Activated CD4-positive, alpha-beta T cell treated with anti-CD3 and anti-CD28 coated beads for 36 hours (primary cell): Measurements from ENCODE around the gene DGCR2. TPM values are rescaled to one million over a fixed set of nuclear protein-coding genes. Genes with fewer than 3 reads are reported as not detected.
A peak's percentile ranks its signal among the peaks of the same experiment; 100 is the strongest.
"Not testable (repeated sequence)": the region's sequence is repeated elsewhere in the genome, so short reads cannot be mapped to it uniquely, and the experiment has no call there.

Experiments
- ATAC-seq: fragments of 200-7000 bp; cut with Tn5 transposase; one replicate; pipeline ENCODE4 v1.10.0; 2021; ENCODE audit warnings: mild to moderate bottlenecking, moderate library complexity
- CTCF ChIA-PET: fragments of 350-600 bp; sonication (Branson Sonifier 250); formaldehyde crosslinking; loops from one replicate; lab custom pipeline; 2021; ENCODE audit warnings: antibody characterized with exemption; lab: Charles Lee
- POLR2A ChIA-PET: fragments of 350-600 bp; sonication (Branson Sonifier 250); formaldehyde crosslinking; loops from one replicate; lab custom pipeline; 2021; ENCODE audit warnings: antibody characterized with exemption, inconsistent platforms; lab: Charles Lee
- DNase-seq: peaks from one replicate; pipeline ENCODE4 v3.0.0-alpha.2; 2020
- H3K27ac Mint-ChIP-seq: one replicate; pipeline ENCODE4 v1.8.0; 2021; ENCODE audit warnings: mixed read lengths
- H3K27me3 Mint-ChIP-seq: one replicate; pipeline ENCODE4 v1.8.0; 2021; ENCODE audit warnings: mixed read lengths
- H3K36me3 Mint-ChIP-seq: one replicate; pipeline ENCODE4 v1.8.0; 2021; ENCODE audit warnings: low read depth, mixed read lengths
- H3K4me1 Mint-ChIP-seq: one replicate; pipeline ENCODE4 v1.8.0; 2021; ENCODE audit warnings: mixed read lengths
- H3K4me3 Mint-ChIP-seq: one replicate; pipeline ENCODE4 v1.8.0; 2021; ENCODE audit warnings: mild to moderate bottlenecking, moderate library complexity, mixed read lengths
- H3K9me3 Mint-ChIP-seq: one replicate; pipeline ENCODE4 v1.8.0; 2021; ENCODE audit warnings: low read depth, mixed read lengths
- intact Hi-C, 2 experiments: fragments of 100-400 bp; cut with DNase I in 1 of 2; cut with micrococcal nuclease in 1 of 2; formaldehyde crosslinking; loops; one replicate each; pipeline versions ENCODE4 v1.14.2 to v1.15.1; 2022 to 2024; cut with DNase I, micrococcal nuclease
- total RNA-seq, 2 experiments: library from RNA; stranded (reverse); gene quantifications; one replicate each; pipeline ENCODE4 v1.2.3, GENCODE V29; 2021

The DGCR2 gene
- total RNA-seq, 2 experiments from 2014 or later: 23.7 to 27.5 TPM

DNA sequence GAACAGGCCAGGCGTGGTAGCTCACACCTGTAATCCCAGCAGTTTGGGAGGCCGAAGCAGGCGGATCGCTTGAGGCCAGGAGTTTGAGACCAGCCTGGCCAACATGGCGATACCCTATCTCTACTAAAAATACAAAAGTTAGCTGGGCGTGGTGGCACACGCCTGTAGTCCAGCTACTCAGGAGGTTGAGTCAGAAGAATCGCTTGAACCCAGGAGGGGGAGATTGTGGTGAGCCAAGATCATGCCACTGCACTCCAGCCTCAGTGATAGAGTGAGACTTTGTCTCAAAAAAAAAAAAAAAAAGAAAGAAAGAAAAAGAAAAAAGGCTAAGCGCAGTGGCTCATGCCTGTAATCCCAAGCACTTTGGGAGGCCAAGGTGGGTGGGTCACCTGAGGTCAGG lies 110.6 kb downstream of the DGCR2 start:
- H3K4me3 Mint-ChIP-seq, CTCF ChIA-PET, H3K9me3 Mint-ChIP-seq, H3K27ac Mint-ChIP-seq, H3K27me3 Mint-ChIP-seq, H3K4me1 Mint-ChIP-seq, POLR2A ChIA-PET, H3K36me3 Mint-ChIP-seq, intact Hi-C loops, DNase-seq, ATAC-seq: not testable (repeated sequence)

DNA sequence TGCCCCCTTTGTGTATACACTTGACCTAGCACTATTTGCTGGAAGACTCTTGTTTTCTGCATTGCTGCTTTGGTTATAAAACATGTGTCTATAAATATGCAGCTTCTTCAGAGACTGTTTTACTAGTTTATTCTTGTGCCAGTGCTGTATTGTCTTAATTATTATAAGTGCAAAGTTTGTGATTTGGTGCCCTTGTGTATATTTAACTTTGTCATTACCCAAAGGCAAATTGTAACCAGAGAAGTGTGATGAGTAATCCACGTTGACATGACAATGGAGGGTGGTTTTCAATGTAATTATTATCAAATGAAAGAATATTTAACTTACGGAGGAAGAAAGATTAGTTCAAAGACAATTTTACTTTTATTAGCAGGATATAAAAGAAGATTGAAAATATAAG lies 111.1 kb downstream of the DGCR2 start:
- Mint-ChIP-seq H3K4me1 (no peaks in the 10 kb centered on the region), H3K27ac (no peak overlapping the region), H3K36me3 (no peaks in the 10 kb centered on the region), H3K9me3 (no peaks in the 10 kb centered on the region), H3K4me3 (no peak overlapping the region), H3K27me3 (peaks cover 6% of the 10 kb centered on the region)
- ATAC-seq (no peak), DNase-seq (no peak)
- intact Hi-C loops: no loop called here
- CTCF ChIA-PET: no interaction called here
- POLR2A ChIA-PET: no interaction called here

GRCh38 chr22:19005905-19006304 lies 116.3 kb downstream of the DGCR2 start:
- intact Hi-C loops: no loop called here
- DNase-seq (no peak), ATAC-seq (no peak)
- Mint-ChIP-seq H3K36me3 (no peaks in the 10 kb centered on the region), H3K27ac (no peak overlapping the region), H3K9me3 (no peaks in the 10 kb centered on the region), H3K4me3 (no peak overlapping the region), H3K27me3 (peaks cover 4% of the 10 kb centered on the region), H3K4me1 (no peaks in the 10 kb centered on the region)
- CTCF ChIA-PET: no interaction called here
- POLR2A ChIA-PET: no interaction called here

- no peak overlapping the region for H3K4me3 Mint-ChIP-seq
- H3K36me3 Mint-ChIP-seq: no peaks in the 10 kb centered on the region
- no peak for ATAC-seq
- intact Hi-C loops: no loop called here
- no peak overlapping the region for H3K27ac Mint-ChIP-seq
- no peaks in the 10 kb centered on the region for H3K9me3 Mint-ChIP-seq
- CTCF ChIA-PET: no interaction called here
- no peaks in the 10 kb centered on the region for H3K4me1 Mint-ChIP-seq
- DNase-seq: no peak
- POLR2A ChIA-PET: no interaction called here
- peaks cover 4% of the 10 kb centered on the region for H3K27me3 Mint-ChIP-seq
These were observed 117.7 kb downstream of the DGCR2 start for GRCh38 chr22:19004471-19004870.

DNA sequence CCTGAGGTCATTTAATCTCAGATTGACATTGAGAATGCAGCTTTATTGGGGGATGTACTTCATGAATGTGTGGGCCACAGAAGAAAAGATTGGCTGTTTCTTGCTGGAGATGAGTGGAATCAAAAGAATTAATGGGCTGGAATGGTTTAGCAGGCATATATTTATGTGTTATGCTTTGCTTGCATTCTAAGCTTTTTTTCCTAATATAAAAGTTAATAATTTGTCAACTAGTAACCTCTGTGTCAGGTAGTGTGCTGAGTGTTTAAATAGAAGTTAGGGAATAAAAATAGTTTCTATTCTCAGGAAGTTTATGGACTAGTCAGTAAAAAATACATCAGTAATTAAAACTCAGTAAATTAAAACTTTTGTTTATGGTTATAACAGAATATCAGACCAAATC lies 118.7 kb downstream of the DGCR2 start:
- H3K4me3 Mint-ChIP-seq: no peak overlapping the region
- H3K27me3 Mint-ChIP-seq: no peaks in the 10 kb centered on the region
- no peaks in the 10 kb centered on the region for H3K36me3 Mint-ChIP-seq
- intact Hi-C loops: no loop called here
- H3K4me1 Mint-ChIP-seq: no peaks in the 10 kb centered on the region
- no peak for ATAC-seq
- no peaks in the 10 kb centered on the region for H3K9me3 Mint-ChIP-seq
- no peak for DNase-seq
- no peak overlapping the region for H3K27ac Mint-ChIP-seq
- POLR2A ChIA-PET: no interaction called here
- CTCF ChIA-PET: no interaction called here

DNA sequence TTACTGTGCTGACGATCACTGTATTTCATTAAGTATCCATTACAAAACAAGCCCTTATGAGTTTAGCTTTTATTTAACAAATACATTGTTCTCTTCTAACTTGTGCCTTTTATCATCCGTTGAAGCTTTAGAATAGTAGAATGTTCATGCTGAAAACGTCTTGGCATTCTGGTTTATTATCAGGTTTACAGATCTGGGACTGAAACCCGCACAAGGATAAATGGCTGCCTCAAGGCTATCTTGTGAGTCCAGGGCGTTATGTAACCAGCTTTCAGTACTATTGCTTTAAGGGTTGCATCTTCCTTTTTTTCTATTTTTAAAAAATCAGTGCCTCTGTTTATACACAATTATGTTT lies 119.6 kb downstream of the DGCR2 start:
- Mint-ChIP-seq H3K9me3 (no peaks in the 10 kb centered on the region), H3K27ac (no peak overlapping the region)

DNA sequence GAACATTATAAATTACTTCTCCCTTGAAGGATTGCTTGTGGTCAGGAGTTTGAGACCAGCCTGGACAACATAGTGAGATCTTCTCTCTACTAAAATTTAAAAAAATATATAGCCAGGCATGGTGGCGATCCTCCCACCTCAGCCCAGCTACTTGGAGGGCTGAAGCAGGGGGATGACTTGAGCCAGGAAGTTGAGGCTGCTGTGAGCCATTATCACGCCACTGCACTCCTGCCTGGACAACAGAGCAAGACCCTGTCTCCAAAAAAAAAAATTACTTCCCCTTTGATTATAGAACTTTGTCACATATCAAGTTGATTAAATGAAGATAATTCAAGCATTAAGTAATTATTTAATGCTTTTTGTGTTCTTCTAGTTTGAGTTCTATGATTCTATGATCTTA lies 121.0 kb downstream of the DGCR2 start:
- Mint-ChIP-seq H3K4me1 (no peaks in the 10 kb centered on the region), H3K27ac (no peak overlapping the region), H3K27me3 (peaks cover 2% of the 10 kb centered on the region), H3K4me3 (no peak overlapping the region), H3K36me3 (no peaks in the 10 kb centered on the region), H3K9me3 (no peaks in the 10 kb centered on the region)
- POLR2A ChIA-PET: no interaction called here
- DNase-seq: no peak
- CTCF ChIA-PET: no interaction called here
- intact Hi-C loops: no loop called here
- ATAC-seq: no peak

More for the DNA sequence above, 119.6 kb downstream of the DGCR2 start:
- Mint-ChIP-seq H3K27me3 (no peaks in the 10 kb centered on the region), H3K4me1 (no peaks in the 10 kb centered on the region), H3K36me3 (no peaks in the 10 kb centered on the region), H3K4me3 (no peak overlapping the region)
- intact Hi-C loops: no loop called here
- ChIA-PET POLR2A (no interaction called here), CTCF (interaction anchor here (0.6 kb wide), 1 partner anchor 14 kb away, joined by 3 read pairs; no protein-coding TSS in a partner anchor)
- ATAC-seq: no peak
- no peak for DNase-seq

- H3K4me3 Mint-ChIP-seq, H3K27me3 Mint-ChIP-seq, H3K27ac Mint-ChIP-seq, H3K9me3 Mint-ChIP-seq, intact Hi-C loops, DNase-seq, H3K36me3 Mint-ChIP-seq, POLR2A ChIA-PET, H3K4me1 Mint-ChIP-seq, ATAC-seq: not testable (repeated sequence)
- CTCF ChIA-PET: interaction anchor here (0.6 kb wide), 2 partner anchors 288 to 1476 kb away, joined by 3 read pairs; no protein-coding TSS in a partner anchor
These were observed 122.1 kb downstream of the DGCR2 start for GRCh38 chr22:19000106-19000505.

GRCh38 chr22:18999416-18999815 lies 122.8 kb downstream of the DGCR2 start:
- POLR2A ChIA-PET: no interaction called here
- no peaks in the 10 kb centered on the region for H3K9me3 Mint-ChIP-seq
- CTCF ChIA-PET: no interaction called here

GRCh38 chr22:18999008-18999407 lies 123.2 kb downstream of the DGCR2 start:
- peak; percentile 44 for DNase-seq
- Mint-ChIP-seq H3K4me3 (no peak overlapping the region), H3K4me1 (no peaks in the 10 kb centered on the region), H3K9me3 (no peaks in the 10 kb centered on the region), H3K27me3 (peaks cover 2% of the 10 kb centered on the region), H3K27ac (no peak overlapping the region), H3K36me3 (no peaks in the 10 kb centered on the region)
- POLR2A ChIA-PET: no interaction called here
- ATAC-seq: no peak
- CTCF ChIA-PET: no interaction called here
- intact Hi-C loops: no loop called here

More at GRCh38 chr22:18999416-18999815, 122.8 kb downstream of the DGCR2 start:
- Mint-ChIP-seq H3K27ac (no peak overlapping the region), H3K4me1 (no peaks in the 10 kb centered on the region), H3K36me3 (no peaks in the 10 kb centered on the region), H3K4me3 (no peak overlapping the region), H3K27me3 (peaks cover 2% of the 10 kb centered on the region)
- intact Hi-C loops: no loop called here
- no peak for DNase-seq
- ATAC-seq: no peak

DNA sequence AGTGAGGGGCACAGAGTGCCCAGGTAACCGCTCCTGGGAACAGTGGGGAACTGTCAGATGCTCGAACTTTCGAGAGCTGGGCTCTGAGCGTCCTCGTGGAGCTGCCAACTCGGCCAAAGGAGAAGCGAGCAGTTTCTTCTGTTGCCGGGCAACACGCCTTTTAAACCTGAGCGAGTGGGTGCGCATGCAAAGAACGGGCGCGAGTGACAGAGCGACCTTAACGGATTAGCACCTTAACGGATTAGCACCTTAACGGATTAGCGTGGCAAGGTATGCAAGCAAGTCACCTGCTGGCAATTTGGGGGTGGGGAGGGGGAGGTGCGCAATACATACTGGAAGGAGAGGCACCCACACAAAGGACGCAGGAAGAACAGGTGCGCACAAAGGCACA lies 124.3 kb downstream of the DGCR2 start:
- no peak overlapping the region for H3K27ac Mint-ChIP-seq
- no peaks in the 10 kb centered on the region for H3K9me3 Mint-ChIP-seq
- peaks cover 2% of the 10 kb centered on the region for H3K27me3 Mint-ChIP-seq
- ATAC-seq (no peak), DNase-seq (no peak)
- no peaks in the 10 kb centered on the region for H3K36me3 Mint-ChIP-seq
- intact Hi-C loops: no loop called here
- H3K4me3 Mint-ChIP-seq: no peak overlapping the region
- no peaks in the 10 kb centered on the region for H3K4me1 Mint-ChIP-seq
- ChIA-PET POLR2A (no interaction called here), CTCF (no interaction called here)

GRCh38 chr22:18997306-18997924 lies 124.8 kb downstream of the DGCR2 start:
- ATAC-seq (no peak), DNase-seq (no peak)
- Mint-ChIP-seq H3K36me3 (no peaks in the 10 kb centered on the region), H3K27me3 (peaks cover 2% of the 10 kb centered on the region), H3K4me1 (no peaks in the 10 kb centered on the region), H3K4me3 (no peak overlapping the region), H3K9me3 (no peaks in the 10 kb centered on the region), H3K27ac (no peak overlapping the region)
- ChIA-PET CTCF (no interaction called here), POLR2A (no interaction called here)
- intact Hi-C loops: no loop called here
